Endothelial cell of umbilical vein (primary cell): ENCODE measurements around the gene BRSK2. TPM values are rescaled to one million over a fixed set of nuclear protein-coding genes. Genes with fewer than 3 reads are reported as not detected.

Experiments
- BruUV-seq: library from RNA; stranded (reverse); fragments of 400-500 nt; replicated peaks from 2 replicates; lab custom pipeline; 2021; lab: Mats Ljungman, UMichigan
- CTCF ChIA-PET: fragments of 300-600, 350-600 bp; sonication (Branson Sonifier 250); formaldehyde crosslinking; loops from one replicate; lab custom pipeline; 2021; ENCODE audit warnings: antibody characterized with exemption, inconsistent platforms; lab: Charles Lee
- POLR2A ChIA-PET: fragments of 300-600, 350-600 bp; sonication (Branson Sonifier 250); formaldehyde crosslinking; loops from one replicate; lab custom pipeline; 2021; ENCODE audit warnings: antibody characterized with exemption, inconsistent platforms; lab: Charles Lee
- DNase-seq: peaks from one replicate; pipeline ENCODE4 v3.0.0-alpha.2; 2011; ENCODE audit warnings: low read depth, low spot score
- FAIRE-seq: peaks from 2 replicates; lab custom pipeline; 2011; peaks lifted over from hg19 to GRCh38; lab: Jason Lieb, UNC
- H2AFZ ChIP-seq: 2 replicates; pipeline ENCODE4 v1.6.0; 2012; ENCODE audit warnings: low read depth, low read length, control low read depth, inconsistent platforms
- H3K27ac ChIP-seq: 2 replicates; pipeline ENCODE4 v1.5.1; 2011; ENCODE audit warnings: low read depth, mild to moderate bottlenecking, control low read depth, low read length, moderate library complexity; ENCODE audit not compliant: insufficient read depth
- H3K27me3 ChIP-seq, 2 experiments: 2 replicates each; pipeline versions ENCODE4 v1.6.0 to v1.6.1; 2011; ENCODE audit warnings: low read length in 2 of 2, mixed read lengths in 1 of 2; ENCODE audit not compliant: control insufficient read depth in 2 of 2, insufficient read depth in 2 of 2
- H3K36me3 ChIP-seq, 2 experiments: 2 replicates in 1 of 2; 3 replicates in 1 of 2; pipeline ENCODE4 v1.5.1; 2011; ENCODE audit warnings: low read length in 2 of 2, mild to moderate bottlenecking in 1 of 2, moderate library complexity in 1 of 2; ENCODE audit not compliant: control insufficient read depth in 2 of 2, insufficient read depth in 2 of 2; ENCODE audit errors: extremely low read depth in 1 of 2
- H3K4me1 ChIP-seq: 3 replicates; pipeline ENCODE4 v1.5.1; 2011; ENCODE audit warnings: mild to moderate bottlenecking, low read length; ENCODE audit not compliant: control insufficient read depth, insufficient read depth; ENCODE audit errors: extremely low read depth
- H3K4me2 ChIP-seq: 2 replicates; pipeline ENCODE4 v1.6.1; 2011; ENCODE audit warnings: low read length, control low read depth, mixed read lengths; ENCODE audit not compliant: insufficient read depth
- H3K4me3 ChIP-seq, 3 experiments: fragments of 200-600 bp in 1 of 3; sonication (generic), shearing (Covaris generic) in 1 of 3; replicated peaks in 1 of 3; 2 replicates each; pipeline ENCODE4 v1.5.1; 2011 to 2016; ENCODE audit warnings: control low read depth in 3 of 3, low read length in 3 of 3, mild to moderate bottlenecking in 2 of 3, inconsistent platforms in 1 of 3, low read depth in 1 of 3, moderate library complexity in 1 of 3; ENCODE audit not compliant: insufficient read depth in 1 of 3
- H3K79me2 ChIP-seq: 2 replicates; pipeline ENCODE4 v1.6.0; 2012; ENCODE audit warnings: low read length, inconsistent platforms; ENCODE audit not compliant: control insufficient read depth, insufficient read depth
- H3K9ac ChIP-seq: replicated peaks from 2 replicates; pipeline ENCODE3; 2011; ENCODE audit warnings: low read length, control low read depth; ENCODE audit not compliant: insufficient read depth; ENCODE audit errors: extremely low read depth
- H3K9me1 ChIP-seq: replicated peaks from 3 replicates; pipeline ENCODE4 v1.6.0; 2011; ENCODE audit warnings: mild to moderate bottlenecking, low read length; ENCODE audit not compliant: control insufficient read depth, insufficient read depth; ENCODE audit errors: extremely low read depth
- H3K9me3 ChIP-seq: replicated peaks from 2 replicates; pipeline ENCODE4 v1.5.1; 2012; ENCODE audit warnings: low read length, inconsistent platforms; ENCODE audit not compliant: control insufficient read depth, insufficient read depth
- H4K20me1 ChIP-seq: replicated peaks from 2 replicates; pipeline ENCODE3; 2011; ENCODE audit warnings: mild to moderate bottlenecking, low read length; ENCODE audit not compliant: control insufficient read depth, insufficient read depth; ENCODE audit errors: extremely low read depth
- CTCF ChIP-seq, 2 donors: IDR thresholded peaks; 1 replicate in 1 of 2; 2 replicates in 1 of 2; pipeline ENCODE4 v1.5.1; 2011; ENCODE audit warnings: low read length in 2 of 2, mild to moderate bottlenecking in 2 of 2, moderate library complexity in 2 of 2, control low read depth in 1 of 2, inconsistent platforms in 1 of 2, low read depth in 1 of 2; ENCODE audit not compliant: insufficient read depth in 1 of 2; ENCODE audit errors: extremely low read depth in 1 of 2
- EZH2 ChIP-seq: IDR thresholded peaks from 2 replicates; pipeline ENCODE4 v1.6.1; 2012; ENCODE audit warnings: borderline replicate concordance, low read depth, mild to moderate bottlenecking, moderate library complexity, low read length, inconsistent platforms; ENCODE audit not compliant: severe bottlenecking
- FOS ChIP-seq: IDR thresholded peaks from 2 replicates; pipeline ENCODE4 v1.6.1; 2011; ENCODE audit warnings: mild to moderate bottlenecking, low read length, moderate library complexity, borderline replicate concordance; ENCODE audit not compliant: insufficient read depth
- GATA2 ChIP-seq: IDR thresholded peaks from 2 replicates; pipeline ENCODE4 v1.7.0; 2011; ENCODE audit warnings: low read depth, mild to moderate bottlenecking, moderate library complexity, mixed read lengths, low read length; ENCODE audit not compliant: insufficient read length, insufficient read depth
- JUN ChIP-seq: IDR thresholded peaks from 2 replicates; pipeline ENCODE4 v1.6.1; 2011; ENCODE audit warnings: borderline replicate concordance, low read depth; ENCODE audit not compliant: insufficient read length, insufficient read depth
- MAX ChIP-seq: IDR thresholded peaks from 2 replicates; pipeline ENCODE4 v1.6.1; 2011; ENCODE audit not compliant: insufficient read depth, insufficient read length
- MYC ChIP-seq: IDR thresholded peaks from one replicate; pipeline ENCODE4 v1.6.1; 2011; ENCODE audit warnings: mild to moderate bottlenecking, low read depth, low read length
- POLR2A ChIP-seq: IDR thresholded peaks from 2 replicates; pipeline ENCODE4 v1.6.1; 2012; ENCODE audit warnings: low read depth, mild to moderate bottlenecking, control low read depth, low read length
- POLR2AphosphoS5 ChIP-seq: IDR thresholded peaks from 2 replicates; pipeline ENCODE4 v1.6.1; 2012; ENCODE audit warnings: low read depth, mild to moderate bottlenecking, control low read depth, low read length, moderate library complexity; ENCODE audit not compliant: insufficient read depth
- dilution Hi-C: fragments of 300-500 bp; cut with MboI; formaldehyde crosslinking; loops from one replicate; pipeline ENCODE4 v1.15.0; 2019; ENCODE audit warnings: low sequenced_read_pairs; ENCODE audit not compliant: extremely low pct_ligation_motif_present
- intact Hi-C: fragments of 100-400 bp; cut with micrococcal nuclease; formaldehyde crosslinking; loops from one replicate; pipeline ENCODE4 v1.10.0; 2022
- polyA plus RNA-seq, 4 experiments: library from polyadenylated mRNA; depleted of rRNA in 3 of 4; stranded (reverse) in 3 of 4; unstranded in 1 of 4; fragments of >200 nt; gene quantifications; 2 replicates each; pipeline versions ENCODE4 v1.2.1 to v1.2.3, GENCODE V29; 2011 to 2012; ENCODE audit warnings: missing spikeins in 1 of 4
- total RNA-seq: library from RNA; stranded (reverse); gene quantifications from 2 replicates; pipeline ENCODE4 v1.2.3, GENCODE V29; 2021

BRSK2 gene
- total and polyA plus RNA-seq, 2 donors (not counting 3 experiments of a cell fraction or from before 2014, with no cell fraction given): 0.08 to 0.20 TPM

- DNase-seq (no peak), FAIRE-seq (no peak)
- intact Hi-C loops (no loop called here), dilution Hi-C loops (no loop called here)
- H2AFZ ChIP-seq: no peak overlapping the region
- POLR2A ChIA-PET: no interaction called here
- no peaks in the 10 kb centered on the region for H3K36me3 ChIP-seq
- no peaks in the 10 kb centered on the region for H3K9me3 ChIP-seq
- no peaks in the 10 kb centered on the region for H3K9me1 ChIP-seq
- no peak overlapping the region for H3K9ac ChIP-seq
- no peak overlapping the region for H3K4me3 ChIP-seq
- CTCF ChIA-PET: no interaction called here
- H3K4me1 ChIP-seq: no peaks in the 10 kb centered on the region
- no peaks in the 10 kb centered on the region for H3K79me2 ChIP-seq
- TF ChIP-seq MYC: no peak
- no peak for TF ChIP-seq POLR2AphosphoS5
- TF ChIP-seq CTCF (IDR thresholded peaks at IDR 0.05; ENCODE audit: extremely low read depth in 1 of 2, insufficient read depth in 1 of 2, low read depth in 1 of 2, low read length in 2 of 2): no peak
- TF ChIP-seq FOS: no peak
- TF ChIP-seq POLR2A: no peak
- TF ChIP-seq JUN: no peak
- no peak for TF ChIP-seq MAX
- no peak for TF ChIP-seq GATA2
- TF ChIP-seq EZH2: no peak
- H3K4me2 ChIP-seq: no peak overlapping the region
- no TSS peak for BruUV-seq
- no peaks in the 10 kb centered on the region for H4K20me1 ChIP-seq
- no peak overlapping the region for H3K27ac ChIP-seq
- H3K27me3 ChIP-seq: no peaks in the 10 kb centered on the region
These were observed 46.8 kb downstream of the BRSK2 start for GRCh38 chr11:1436468-1437039.
